H1 (cell line): ENCODE data around the gene AP1S1. TPM values are rescaled to one million over a fixed set of nuclear protein-coding genes. Genes with fewer than 3 reads are reported as not detected.

Experiments
- BCL11A ChIP-seq, 2 experiments: IDR thresholded peaks; one replicate each; pipeline ENCODE4 v1.6.1; 2011; ENCODE audit warnings: low read depth in 2 of 2, low read length in 2 of 2, mild to moderate bottlenecking in 2 of 2
- CBX5 ChIP-seq: fragments of 300-800, 300-1000 bp; sonication (generic); IDR thresholded peaks from 2 replicates; pipeline ENCODE4 v1.7.1; 2016; ENCODE audit warnings: antibody characterized with exemption, low read length, low read depth
- CEBPB ChIP-seq: IDR thresholded peaks from 2 replicates; pipeline ENCODE4 v1.6.1; 2012; ENCODE audit warnings: low read depth, low read length
- CHD2 ChIP-seq: IDR thresholded peaks from 2 replicates; pipeline ENCODE4 v1.6.1; 2012; ENCODE audit warnings: low read length, improper control_type of control experiment
- CREB1 ChIP-seq: IDR thresholded peaks from 2 replicates; pipeline ENCODE4 v1.6.1; 2012; ENCODE audit warnings: inconsistent platforms
- CTBP2 ChIP-seq: IDR thresholded peaks from 2 replicates; pipeline ENCODE4 v1.7.0; 2011; ENCODE audit warnings: borderline replicate concordance, mild to moderate bottlenecking, moderate library complexity, mixed read lengths, low read length; ENCODE audit not compliant: insufficient read depth, insufficient read length
- HDAC6 ChIP-seq: IDR thresholded peaks from one replicate; pipeline ENCODE4 v1.7.1; 2012; ENCODE audit warnings: low read depth, mild to moderate bottlenecking, inconsistent platforms, low read length, moderate library complexity
- KDM5A ChIP-seq: fragments of 200-600 bp; IDR thresholded peaks from 2 replicates; pipeline ENCODE4 v1.7.1; 2012; ENCODE audit warnings: mild to moderate bottlenecking, low read length, inconsistent platforms, mixed read lengths
- POU5F1 ChIP-seq: IDR thresholded peaks from 2 replicates; pipeline ENCODE4 v1.6.1; 2011; ENCODE audit warnings: low read depth, mild to moderate bottlenecking, low read length, moderate library complexity
- RBBP5 ChIP-seq: IDR thresholded peaks from 2 replicates; pipeline ENCODE4 v1.7.1; 2012; ENCODE audit warnings: low read depth, mild to moderate bottlenecking, inconsistent platforms, low read length, moderate library complexity, borderline replicate concordance
- RFX5 ChIP-seq: IDR thresholded peaks from 2 replicates; pipeline ENCODE4 v1.6.1; 2011; ENCODE audit warnings: low read depth, low read length, improper control_type of control experiment, borderline replicate concordance
- SAP30 ChIP-seq: fragments of 300-600 bp; sonication (generic); IDR thresholded peaks from 2 replicates; pipeline ENCODE4 v1.7.1; 2012; ENCODE audit warnings: low read length, moderate library complexity, mild to moderate bottlenecking, inconsistent platforms; ENCODE audit not compliant: insufficient read depth, insufficient replicate concordance
- SIX5 ChIP-seq: IDR thresholded peaks from 2 replicates; pipeline ENCODE4 v1.6.1; 2011; ENCODE audit warnings: mild to moderate bottlenecking, low read depth, low read length
- SP2 ChIP-seq: IDR thresholded peaks from 2 replicates; pipeline ENCODE4 v1.6.1; 2012; ENCODE audit warnings: mild to moderate bottlenecking, low read length, inconsistent platforms
- SUZ12 ChIP-seq: fragments of 200-600 bp; sonication (generic); IDR thresholded peaks from 2 replicates; pipeline ENCODE4 v1.6.1; 2012; ENCODE audit warnings: mild to moderate bottlenecking, inconsistent platforms, low read length, moderate library complexity, mixed read lengths
- TCF12 ChIP-seq: IDR thresholded peaks from 2 replicates; pipeline ENCODE4 v1.6.1; 2011; ENCODE audit warnings: low read depth, mild to moderate bottlenecking, low read length
- polyA plus RNA-seq, 7 experiments: library from polyadenylated mRNA; depleted of rRNA in 3 of 7; stranded (reverse) in 5 of 7; unstranded in 2 of 7; fragments of >200 nt in 5 of 7; fragments of 200-250 nt in 2 of 7; gene quantifications; 1 replicate in 5 of 7; 2 replicates in 1 of 7; 4 replicates in 1 of 7; pipeline versions ENCODE4 v1.2.1 to v1.2.3, GENCODE V29; 2011 to 2013; ENCODE audit warnings: missing spikeins in 2 of 7, mixed read lengths in 2 of 7
- total RNA-seq: library from RNA; stranded (reverse); fragmentation: NEBNext Ultra II Directional; extraction: Animal tissue kit (Norgen Biotek cat#: 25700); gene quantifications from 2 replicates; pipeline ENCODE4 v1.2.1, GENCODE V29; 2021
- TF ChIP-seq, protein P1 (sequence below): IDR thresholded peaks from 2 replicates; pipeline ENCODE4 v1.6.1; 2012; ENCODE audit warnings: low read length, inconsistent platforms

The AP1S1 gene
- total and polyA plus RNA-seq, 2 of the 8 experiments (the other 6 are each of a cell fraction or from before 2014, with no cell fraction given), result 56.1 to 59.3 TPM

DNA sequence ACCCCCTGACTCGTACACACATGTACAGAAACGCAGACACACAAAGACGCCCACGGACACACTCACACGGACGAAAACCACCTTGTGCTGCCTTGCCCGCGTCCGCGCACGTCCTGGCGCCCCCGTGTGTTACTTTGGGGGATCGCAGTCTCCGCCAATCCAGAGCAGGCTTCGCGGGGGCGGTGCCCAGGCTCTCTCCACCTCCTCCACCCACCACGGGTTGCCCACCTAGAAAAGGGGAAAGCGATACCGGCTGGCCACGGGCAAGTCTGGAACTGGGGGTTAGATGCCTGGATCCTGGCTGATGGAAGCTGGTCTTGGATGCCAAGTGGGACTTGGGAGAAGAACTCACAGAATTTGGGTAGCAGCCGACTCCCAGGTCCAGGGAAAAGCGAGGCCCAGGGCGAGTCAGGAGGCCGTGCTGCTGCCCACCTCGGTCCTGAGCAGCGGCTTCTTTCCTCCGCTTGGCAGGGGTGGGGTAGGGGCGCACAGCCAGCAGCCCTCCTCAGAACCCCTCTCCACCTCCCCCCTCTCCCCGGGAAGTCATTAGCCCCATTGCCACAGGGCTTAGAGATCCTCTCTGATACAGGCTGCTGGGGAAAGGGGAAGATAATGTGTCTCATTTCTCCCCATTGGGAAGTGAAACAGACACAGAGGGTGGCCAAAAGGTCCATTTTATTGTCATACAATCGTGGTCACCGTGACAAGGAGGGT lies 15.7 kb downstream of the AP1S1 start (continued):
- no peak for TF ChIP-seq POU5F1
- no peak for TF ChIP-seq SAP30
- no peak for TF ChIP-seq KDM5A
- TF ChIP-seq RFX5, result no peak
- TF ChIP-seq TCF12, result no peak
- no peak for TF ChIP-seq HDAC6
- no peak for TF ChIP-seq CHD2
- no peak for TF ChIP-seq BCL11A (IDR thresholded peaks at IDR 0.05; ENCODE audit: low read depth in 2 of 2, low read length in 2 of 2)
- peak; percentile 66; the same call in 1 of the 2 replicates for TF ChIP-seq CREB1
- TF ChIP-seq SP2, result no peak
- TF ChIP-seq, protein P1, sequence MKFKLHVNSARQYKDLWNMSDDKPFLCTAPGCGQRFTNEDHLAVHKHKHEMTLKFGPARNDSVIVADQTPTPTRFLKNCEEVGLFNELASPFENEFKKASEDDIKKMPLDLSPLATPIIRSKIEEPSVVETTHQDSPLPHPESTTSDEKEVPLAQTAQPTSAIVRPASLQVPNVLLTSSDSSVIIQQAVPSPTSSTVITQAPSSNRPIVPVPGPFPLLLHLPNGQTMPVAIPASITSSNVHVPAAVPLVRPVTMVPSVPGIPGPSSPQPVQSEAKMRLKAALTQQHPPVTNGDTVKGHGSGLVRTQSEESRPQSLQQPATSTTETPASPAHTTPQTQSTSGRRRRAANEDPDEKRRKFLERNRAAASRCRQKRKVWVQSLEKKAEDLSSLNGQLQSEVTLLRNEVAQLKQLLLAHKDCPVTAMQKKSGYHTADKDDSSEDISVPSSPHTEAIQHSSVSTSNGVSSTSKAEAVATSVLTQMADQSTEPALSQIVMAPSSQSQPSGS, result no peak
- TF ChIP-seq SUZ12, result peak; percentile 47
- TF ChIP-seq CBX5, result no peak
- peak; percentile 34 for TF ChIP-seq CTBP2
- TF ChIP-seq SIX5, result no peak
- no peak for TF ChIP-seq CEBPB
- TF ChIP-seq RBBP5, result no peak
